Measurements from ENCODE around the gene MRPL10.

Gene MRPL10

DNA sequence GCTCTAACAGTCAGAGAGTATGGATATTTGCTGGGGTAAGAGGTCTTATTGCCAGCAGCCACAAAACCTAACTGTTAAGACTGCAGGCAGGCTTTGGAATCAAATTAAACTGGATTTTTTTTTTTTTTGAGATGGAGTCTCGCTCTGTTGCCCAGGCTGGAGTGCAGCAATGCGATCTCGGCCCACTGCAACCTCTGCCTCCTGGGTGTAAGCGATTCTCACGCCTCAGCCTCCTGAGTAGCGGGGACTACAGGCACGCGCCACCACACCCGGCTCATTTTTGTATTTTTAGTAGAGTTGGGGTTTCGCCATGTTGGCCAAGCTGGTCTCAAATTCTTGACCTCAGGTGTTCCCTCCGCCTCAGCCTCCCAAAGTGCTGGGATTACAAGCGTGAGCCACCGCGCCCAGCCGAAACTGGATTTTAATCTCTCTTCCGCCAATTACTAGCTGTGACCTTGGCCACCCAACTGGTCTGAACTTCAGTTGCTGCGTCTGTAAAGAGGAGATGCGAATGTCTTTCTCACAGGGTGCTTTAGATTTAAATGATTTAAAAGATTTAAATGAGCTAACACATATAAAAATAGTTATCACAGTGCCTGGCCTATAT, 842 bp downstream of the MRPL10 start:
- Histone ChIP-seq H3K4me1 (ENCODE audit: control insufficient read depth, low read depth, low read length) (no peaks in the 10 kb centered on the region), H3K27ac (ENCODE audit: low read length) (no peak overlapping the region), H3K36me3 (ENCODE audit: control insufficient read depth, low read depth, low read length) (peaks cover 21% of the 10 kb centered on the region), H3K9me3 (ENCODE audit: control insufficient read depth, low read depth, low read length) (no peaks in the 10 kb centered on the region), H3K4me3 (ENCODE audit: low read length) (peak overlapping the region; percentile 97), H3K27me3 (ENCODE audit: control insufficient read depth, insufficient read depth, low read length) (no peaks in the 10 kb centered on the region), H3K9ac (ENCODE audit: low read length) (peak overlapping the region; percentile 87)

DNA sequence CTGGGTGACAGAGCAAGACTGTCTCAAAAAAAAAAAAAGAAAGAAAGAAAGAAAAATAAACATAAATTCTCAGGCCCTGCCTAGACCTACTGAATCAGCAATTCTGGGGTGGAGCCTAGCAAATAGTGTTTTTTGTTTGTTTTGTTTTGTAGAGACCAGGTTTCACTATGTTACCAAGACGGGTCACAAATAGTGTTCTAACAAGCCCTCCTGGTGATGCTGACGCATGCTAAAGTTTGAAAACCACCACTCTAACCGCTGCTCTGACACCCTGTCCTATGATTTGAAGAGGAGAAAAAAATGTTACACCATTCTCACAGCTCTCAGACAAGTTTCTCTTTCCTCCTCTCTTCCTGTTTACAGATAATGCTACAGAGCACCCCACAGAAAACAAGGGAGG, 1.5 kb downstream of the MRPL10 start:
- no peak overlapping the region for H3K27ac ChIP-seq (ENCODE audit: low read length)
- H3K4me1 ChIP-seq (ENCODE audit: control insufficient read depth, low read depth, low read length): no peaks in the 10 kb centered on the region
- H3K9ac ChIP-seq (ENCODE audit: low read length): no peak overlapping the region
- no peaks in the 10 kb centered on the region for H3K27me3 ChIP-seq (ENCODE audit: control insufficient read depth, insufficient read depth, low read length)
- peaks cover 24% of the 10 kb centered on the region for H3K36me3 ChIP-seq (ENCODE audit: control insufficient read depth, low read depth, low read length)
- H3K9me3 ChIP-seq (ENCODE audit: control insufficient read depth, low read depth, low read length): no peaks in the 10 kb centered on the region
- H3K4me3 ChIP-seq (ENCODE audit: low read length): no peak overlapping the region

DNA sequence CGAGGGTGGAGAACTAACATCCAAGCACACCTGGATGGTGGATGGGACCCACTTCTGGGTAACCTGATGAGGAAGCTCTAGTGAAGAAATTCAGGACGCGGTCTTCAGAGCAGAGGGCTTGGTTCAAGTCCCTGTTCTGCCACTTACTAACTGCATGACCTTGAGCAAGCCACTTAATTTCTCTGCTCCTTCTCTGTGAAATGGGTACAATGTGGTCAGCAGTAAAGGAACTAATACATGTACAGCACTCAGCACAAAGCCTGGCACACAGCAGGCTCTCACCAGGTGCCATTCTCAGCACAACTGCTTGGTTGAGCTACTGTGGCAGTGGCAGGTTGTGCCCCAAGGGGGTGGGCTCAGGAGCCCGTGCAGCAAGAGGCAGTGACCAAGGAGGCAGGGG, 7.8 kb downstream of the MRPL10 start:
- H3K27me3 ChIP-seq (ENCODE audit: control insufficient read depth, insufficient read depth, low read length): no peaks in the 10 kb centered on the region
- no peak overlapping the region for H3K4me3 ChIP-seq (ENCODE audit: low read length)
- H3K9me3 ChIP-seq (ENCODE audit: control insufficient read depth, low read depth, low read length): no peaks in the 10 kb centered on the region
- H3K36me3 ChIP-seq (ENCODE audit: control insufficient read depth, low read depth, low read length): peaks cover 31% of the 10 kb centered on the region
- H3K4me1 ChIP-seq (ENCODE audit: control insufficient read depth, low read depth, low read length): no peaks in the 10 kb centered on the region
- no peak overlapping the region for H3K27ac ChIP-seq (ENCODE audit: low read length)
- H3K9ac ChIP-seq (ENCODE audit: low read length): no peak overlapping the region

DNA sequence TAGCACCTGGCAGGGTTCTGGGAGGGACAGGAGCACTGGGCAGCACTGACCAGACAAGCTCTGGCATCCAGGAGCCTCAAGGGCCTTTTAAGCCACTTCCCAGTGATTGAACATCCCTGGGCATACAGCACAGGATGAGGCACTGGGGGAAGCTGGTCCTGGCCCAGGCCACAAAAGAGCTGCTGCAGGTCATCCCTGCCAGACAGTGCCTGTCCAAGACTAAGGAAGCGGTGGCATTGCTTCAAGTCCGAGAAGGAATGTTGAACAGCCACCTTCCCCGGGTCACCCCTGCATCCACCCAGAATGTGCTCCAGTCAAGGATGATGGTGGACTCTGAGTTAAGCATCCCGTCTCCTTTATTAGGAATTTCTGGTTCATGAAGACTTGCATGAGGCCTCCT, 8.6 kb downstream of the MRPL10 start:
- H3K9me3 ChIP-seq (ENCODE audit: control insufficient read depth, low read depth, low read length): no peaks in the 10 kb centered on the region
- H3K27me3 ChIP-seq (ENCODE audit: control insufficient read depth, insufficient read depth, low read length): no peaks in the 10 kb centered on the region
- no peak overlapping the region for H3K9ac ChIP-seq (ENCODE audit: low read length)
- no peaks in the 10 kb centered on the region for H3K4me1 ChIP-seq (ENCODE audit: control insufficient read depth, low read depth, low read length)
- no peak overlapping the region for H3K27ac ChIP-seq (ENCODE audit: low read length)
- no peak overlapping the region for H3K4me3 ChIP-seq (ENCODE audit: low read length)
- peaks cover 27% of the 10 kb centered on the region for H3K36me3 ChIP-seq (ENCODE audit: control insufficient read depth, low read depth, low read length)

DNA sequence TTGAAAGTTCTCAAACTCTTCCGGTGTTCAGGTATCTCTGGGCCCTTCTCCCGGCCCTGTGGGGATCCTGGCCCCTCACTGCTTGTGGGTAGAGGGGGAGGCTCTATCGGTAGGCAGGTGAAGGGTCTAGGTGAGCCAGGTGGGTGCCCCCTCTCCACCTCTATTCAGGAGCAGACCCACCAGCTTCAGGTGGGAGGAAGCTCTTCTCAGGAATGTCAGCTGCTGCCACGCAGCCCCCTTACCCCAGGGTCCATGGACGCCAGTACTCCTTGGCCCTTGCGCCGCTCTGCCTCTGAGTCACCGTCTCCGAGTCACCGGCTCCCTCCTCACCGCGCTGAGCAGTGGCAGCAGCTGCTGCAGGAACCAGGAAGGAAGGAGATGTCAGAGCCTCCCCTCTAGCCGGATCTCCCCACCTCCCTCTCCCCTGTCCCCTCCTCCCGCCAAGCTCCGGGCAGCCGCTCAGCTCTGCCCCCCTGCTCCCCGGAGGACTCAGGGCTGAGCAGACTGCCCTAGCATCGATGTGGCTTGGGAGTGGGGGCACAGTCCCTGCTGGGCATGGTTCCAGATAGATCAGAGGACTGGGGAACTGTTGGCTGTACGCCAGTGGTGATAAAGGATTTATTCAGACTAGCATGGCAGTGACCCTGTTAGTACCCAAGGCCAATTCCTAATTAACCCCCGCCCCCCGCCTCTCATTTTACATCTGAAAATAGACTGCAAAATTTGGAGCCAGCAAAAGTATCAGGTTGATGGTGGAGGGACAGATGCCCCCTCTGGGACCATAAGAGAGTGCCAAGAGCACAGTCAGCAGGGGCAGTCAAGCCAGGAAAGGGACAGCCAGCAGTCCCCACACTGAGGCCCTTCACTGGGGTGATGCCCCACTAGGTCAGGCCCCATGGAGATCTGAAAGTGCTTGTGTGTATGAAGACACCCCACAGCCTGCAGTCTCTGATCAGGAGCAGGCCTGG, 9.6 kb downstream of the MRPL10 start, which contains the start of gene OSBPL7:
Gene OSBPL7 (minus strand): TSS at position 371 of the 968 bp plus-strand sequence. CDS start 1,516 bp downstream, outside the sequence.
- H3K27ac ChIP-seq (ENCODE audit: low read length): no peak within 1 kb of the TSS
- peak within 1 kb of the TSS; percentile 75 for H3K4me3 ChIP-seq (ENCODE audit: low read length)
- no peak within 1 kb of the TSS for H3K9ac ChIP-seq (ENCODE audit: low read length)
- H3K9me3 ChIP-seq (ENCODE audit: control insufficient read depth, low read depth, low read length): no peaks in the 10 kb centered on the region
- no peaks in the 10 kb centered on the region for H3K27me3 ChIP-seq (ENCODE audit: control insufficient read depth, insufficient read depth, low read length)
- H3K4me1 ChIP-seq (ENCODE audit: control insufficient read depth, low read depth, low read length): no peaks in the 10 kb centered on the region
- peaks cover 20% of the 10 kb centered on the region for H3K36me3 ChIP-seq (ENCODE audit: control insufficient read depth, low read depth, low read length)

DNA sequence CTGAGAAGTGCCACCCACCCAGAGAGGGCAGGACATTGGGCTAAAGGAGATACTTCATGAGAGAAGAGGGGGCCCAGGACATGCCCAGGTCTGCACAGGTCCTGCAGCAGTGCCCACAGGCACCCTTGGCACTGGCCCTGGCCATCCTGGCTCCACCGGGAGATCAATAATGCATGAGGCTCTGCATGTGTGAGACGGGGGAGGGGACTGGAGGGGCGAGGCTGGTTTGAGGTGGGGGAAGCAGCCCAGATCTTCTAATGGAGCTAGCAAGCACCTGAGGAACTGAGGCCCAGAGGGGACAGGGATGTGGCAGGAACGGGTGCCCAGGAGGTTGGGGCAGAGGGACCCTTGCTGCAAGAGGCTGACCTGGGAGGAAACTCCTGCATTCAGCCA, 10.3 kb downstream of the MRPL10 start:
- H3K27ac ChIP-seq (ENCODE audit: low read length): no peak overlapping the region
- peaks cover 13% of the 10 kb centered on the region for H3K36me3 ChIP-seq (ENCODE audit: control insufficient read depth, low read depth, low read length)
- H3K4me1 ChIP-seq (ENCODE audit: control insufficient read depth, low read depth, low read length): no peaks in the 10 kb centered on the region
- H3K9ac ChIP-seq (ENCODE audit: low read length): no peak overlapping the region
- peak overlapping the region; percentile 75 for H3K4me3 ChIP-seq (ENCODE audit: low read length)
- no peaks in the 10 kb centered on the region for H3K9me3 ChIP-seq (ENCODE audit: control insufficient read depth, low read depth, low read length)
- H3K27me3 ChIP-seq (ENCODE audit: control insufficient read depth, insufficient read depth, low read length): no peaks in the 10 kb centered on the region

DNA sequence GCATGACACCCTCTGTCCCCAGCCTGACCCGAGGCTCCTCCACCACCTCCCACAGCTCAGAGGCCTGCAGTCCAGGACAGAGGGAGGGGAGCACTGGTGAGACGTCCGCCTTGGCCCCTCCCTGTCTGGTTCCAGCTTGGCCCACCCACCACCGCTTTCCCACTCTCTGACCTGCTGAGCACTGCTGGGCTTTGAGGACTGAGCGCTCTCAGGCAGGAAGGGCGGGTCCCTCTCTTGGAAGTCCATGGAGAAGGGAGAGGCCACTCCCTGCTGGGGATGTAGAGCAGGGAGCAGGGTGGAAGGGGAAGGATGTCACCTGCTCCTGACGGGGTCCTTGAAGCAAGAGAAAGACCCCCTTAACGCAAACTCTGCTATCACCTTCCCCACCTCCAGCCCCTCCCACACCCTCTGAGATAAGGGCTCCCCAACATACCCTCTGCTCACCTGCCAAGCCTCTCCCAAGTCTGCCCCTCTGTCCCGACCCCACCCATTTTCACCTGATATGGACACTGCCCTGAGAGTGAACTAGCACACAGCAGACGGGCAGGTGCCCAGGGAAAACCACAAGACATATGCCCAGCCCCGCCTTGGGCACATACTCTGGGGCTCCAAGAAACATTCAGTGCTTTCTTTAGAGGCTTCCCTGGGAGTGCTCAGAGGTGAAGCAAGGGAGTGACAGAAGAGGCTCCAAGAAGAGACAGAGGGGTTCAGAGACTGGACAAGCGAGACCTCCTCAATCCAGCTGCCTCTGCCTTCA, 11.1 kb downstream of the MRPL10 start:
- Histone ChIP-seq H3K9me3 (ENCODE audit: control insufficient read depth, low read depth, low read length) (no peaks in the 10 kb centered on the region), H3K27me3 (ENCODE audit: control insufficient read depth, insufficient read depth, low read length) (no peaks in the 10 kb centered on the region), H3K36me3 (ENCODE audit: control insufficient read depth, low read depth, low read length) (peaks cover 10% of the 10 kb centered on the region), H3K4me3 (ENCODE audit: low read length) (no peak overlapping the region), H3K4me1 (ENCODE audit: control insufficient read depth, low read depth, low read length) (no peaks in the 10 kb centered on the region), H3K27ac (ENCODE audit: low read length) (no peak overlapping the region), H3K9ac (ENCODE audit: low read length) (no peak overlapping the region)

DNA sequence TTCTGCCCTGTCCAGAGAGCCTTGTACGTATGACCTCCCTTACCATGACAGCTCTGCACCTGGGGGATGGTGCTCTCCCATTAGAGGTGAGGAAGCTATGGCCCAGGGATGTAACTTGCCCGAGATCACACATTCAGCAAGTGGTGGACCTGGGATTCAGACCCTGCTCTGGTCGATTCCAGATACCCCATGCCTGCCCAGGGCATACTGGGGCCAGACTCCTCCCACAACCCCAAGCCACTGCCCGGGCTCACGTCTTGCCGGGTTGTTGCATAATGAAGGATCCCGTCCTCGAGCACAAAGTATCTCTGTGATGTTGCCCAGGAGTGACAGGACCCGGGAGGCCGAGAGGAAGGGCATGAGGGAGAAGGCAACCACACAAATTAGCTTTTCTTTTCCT, 11.9 kb downstream of the MRPL10 start:
- Histone ChIP-seq H3K27me3 (ENCODE audit: control insufficient read depth, insufficient read depth, low read length) (no peaks in the 10 kb centered on the region), H3K4me3 (ENCODE audit: low read length) (no peak overlapping the region), H3K36me3 (ENCODE audit: control insufficient read depth, low read depth, low read length) (peaks cover 9% of the 10 kb centered on the region), H3K9me3 (ENCODE audit: control insufficient read depth, low read depth, low read length) (no peaks in the 10 kb centered on the region), H3K9ac (ENCODE audit: low read length) (no peak overlapping the region), H3K4me1 (ENCODE audit: control insufficient read depth, low read depth, low read length) (no peaks in the 10 kb centered on the region), H3K27ac (ENCODE audit: low read length) (no peak overlapping the region)

DNA sequence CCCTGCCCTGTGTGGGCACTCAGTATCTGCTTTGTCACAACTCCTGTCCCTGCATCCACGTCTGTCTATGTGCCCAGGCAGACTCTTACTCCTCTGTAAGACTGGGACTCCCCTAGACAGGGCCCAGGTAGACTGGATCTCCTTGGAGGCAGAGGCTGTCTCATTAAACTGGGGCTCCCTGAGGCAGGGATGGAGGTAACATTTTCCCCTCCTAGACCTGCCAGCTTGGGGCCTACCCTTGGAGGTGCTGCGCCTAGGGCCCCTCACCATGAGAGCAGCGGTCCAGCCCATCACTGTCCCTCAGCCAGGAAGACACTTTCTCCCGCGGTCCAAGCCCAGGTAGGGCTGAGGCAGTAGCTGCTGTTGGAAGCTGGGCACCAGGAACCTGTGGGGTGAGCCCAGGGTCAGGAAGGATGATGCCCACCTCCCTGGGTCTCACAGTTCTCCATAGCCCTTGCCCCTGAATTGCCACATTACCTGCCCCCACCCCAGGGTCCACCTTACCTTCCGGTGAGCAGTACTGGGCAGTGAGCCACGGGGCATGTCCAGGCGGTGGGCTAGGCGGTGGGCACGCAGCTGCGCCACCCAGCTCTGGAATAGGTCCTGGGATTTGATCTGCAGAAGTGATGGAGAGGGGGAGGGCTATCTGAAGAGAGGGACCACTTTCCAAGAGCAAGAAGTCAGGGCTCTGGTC, 13.2 kb downstream of the MRPL10 start:
- Histone ChIP-seq H3K4me1 (ENCODE audit: control insufficient read depth, low read depth, low read length) (no peaks in the 10 kb centered on the region), H3K27me3 (ENCODE audit: control insufficient read depth, insufficient read depth, low read length) (no peaks in the 10 kb centered on the region), H3K36me3 (ENCODE audit: control insufficient read depth, low read depth, low read length) (no peaks in the 10 kb centered on the region), H3K27ac (ENCODE audit: low read length) (no peak overlapping the region), H3K4me3 (ENCODE audit: low read length) (no peak overlapping the region), H3K9me3 (ENCODE audit: control insufficient read depth, low read depth, low read length) (no peaks in the 10 kb centered on the region), H3K9ac (ENCODE audit: low read length) (no peak overlapping the region)

DNA sequence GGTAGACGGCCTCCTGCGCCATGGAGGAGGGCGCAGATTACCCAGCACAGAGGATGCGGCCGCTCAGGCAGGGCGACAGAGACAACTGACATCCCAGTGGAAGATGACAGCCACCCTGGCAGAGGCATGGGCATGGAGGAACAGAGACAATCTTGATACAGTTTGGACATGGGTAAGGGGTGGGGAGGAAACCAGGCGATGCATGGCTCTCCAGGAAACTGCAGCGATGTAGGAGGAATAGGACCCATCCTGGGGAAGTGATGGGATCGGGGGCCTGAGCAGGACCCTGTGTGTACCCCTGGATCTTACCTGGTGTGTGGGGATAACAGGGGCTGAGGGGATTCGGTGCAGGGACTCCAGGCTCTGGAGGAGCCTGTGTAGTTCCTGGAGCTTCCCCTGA, 14.4 kb downstream of the MRPL10 start:
- no peaks in the 10 kb centered on the region for H3K4me1 ChIP-seq (ENCODE audit: control insufficient read depth, low read depth, low read length)
- no peak overlapping the region for H3K9ac ChIP-seq (ENCODE audit: low read length)
- no peaks in the 10 kb centered on the region for H3K36me3 ChIP-seq (ENCODE audit: control insufficient read depth, low read depth, low read length)
- H3K9me3 ChIP-seq (ENCODE audit: control insufficient read depth, low read depth, low read length): no peaks in the 10 kb centered on the region
- no peaks in the 10 kb centered on the region for H3K27me3 ChIP-seq (ENCODE audit: control insufficient read depth, insufficient read depth, low read length)
- no peak overlapping the region for H3K27ac ChIP-seq (ENCODE audit: low read length)
- H3K4me3 ChIP-seq (ENCODE audit: low read length): no peak overlapping the region

Measured in iPS-18a (cell line).